NCI-H2196 treated with DMSO at 0.1 percent for 48 hours (cell line): ENCODE results near the gene OSBPL7.

ENCODE experiments used
- DNase-seq: peaks from one replicate; lab custom pipeline; 2025; ENCODE audit not compliant: unreplicated experiment; lab: John Stamatoyannopoulos, UW

The OSBPL7 gene

DNA sequence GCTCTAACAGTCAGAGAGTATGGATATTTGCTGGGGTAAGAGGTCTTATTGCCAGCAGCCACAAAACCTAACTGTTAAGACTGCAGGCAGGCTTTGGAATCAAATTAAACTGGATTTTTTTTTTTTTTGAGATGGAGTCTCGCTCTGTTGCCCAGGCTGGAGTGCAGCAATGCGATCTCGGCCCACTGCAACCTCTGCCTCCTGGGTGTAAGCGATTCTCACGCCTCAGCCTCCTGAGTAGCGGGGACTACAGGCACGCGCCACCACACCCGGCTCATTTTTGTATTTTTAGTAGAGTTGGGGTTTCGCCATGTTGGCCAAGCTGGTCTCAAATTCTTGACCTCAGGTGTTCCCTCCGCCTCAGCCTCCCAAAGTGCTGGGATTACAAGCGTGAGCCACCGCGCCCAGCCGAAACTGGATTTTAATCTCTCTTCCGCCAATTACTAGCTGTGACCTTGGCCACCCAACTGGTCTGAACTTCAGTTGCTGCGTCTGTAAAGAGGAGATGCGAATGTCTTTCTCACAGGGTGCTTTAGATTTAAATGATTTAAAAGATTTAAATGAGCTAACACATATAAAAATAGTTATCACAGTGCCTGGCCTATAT is 8.9 kb upstream of the OSBPL7 start:
- no peak for DNase-seq

DNA sequence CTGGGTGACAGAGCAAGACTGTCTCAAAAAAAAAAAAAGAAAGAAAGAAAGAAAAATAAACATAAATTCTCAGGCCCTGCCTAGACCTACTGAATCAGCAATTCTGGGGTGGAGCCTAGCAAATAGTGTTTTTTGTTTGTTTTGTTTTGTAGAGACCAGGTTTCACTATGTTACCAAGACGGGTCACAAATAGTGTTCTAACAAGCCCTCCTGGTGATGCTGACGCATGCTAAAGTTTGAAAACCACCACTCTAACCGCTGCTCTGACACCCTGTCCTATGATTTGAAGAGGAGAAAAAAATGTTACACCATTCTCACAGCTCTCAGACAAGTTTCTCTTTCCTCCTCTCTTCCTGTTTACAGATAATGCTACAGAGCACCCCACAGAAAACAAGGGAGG is 8.3 kb upstream of the OSBPL7 start:
- DNase-seq: no peak

DNA sequence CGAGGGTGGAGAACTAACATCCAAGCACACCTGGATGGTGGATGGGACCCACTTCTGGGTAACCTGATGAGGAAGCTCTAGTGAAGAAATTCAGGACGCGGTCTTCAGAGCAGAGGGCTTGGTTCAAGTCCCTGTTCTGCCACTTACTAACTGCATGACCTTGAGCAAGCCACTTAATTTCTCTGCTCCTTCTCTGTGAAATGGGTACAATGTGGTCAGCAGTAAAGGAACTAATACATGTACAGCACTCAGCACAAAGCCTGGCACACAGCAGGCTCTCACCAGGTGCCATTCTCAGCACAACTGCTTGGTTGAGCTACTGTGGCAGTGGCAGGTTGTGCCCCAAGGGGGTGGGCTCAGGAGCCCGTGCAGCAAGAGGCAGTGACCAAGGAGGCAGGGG is 1.9 kb upstream of the OSBPL7 start:
- DNase-seq: no peak

DNA sequence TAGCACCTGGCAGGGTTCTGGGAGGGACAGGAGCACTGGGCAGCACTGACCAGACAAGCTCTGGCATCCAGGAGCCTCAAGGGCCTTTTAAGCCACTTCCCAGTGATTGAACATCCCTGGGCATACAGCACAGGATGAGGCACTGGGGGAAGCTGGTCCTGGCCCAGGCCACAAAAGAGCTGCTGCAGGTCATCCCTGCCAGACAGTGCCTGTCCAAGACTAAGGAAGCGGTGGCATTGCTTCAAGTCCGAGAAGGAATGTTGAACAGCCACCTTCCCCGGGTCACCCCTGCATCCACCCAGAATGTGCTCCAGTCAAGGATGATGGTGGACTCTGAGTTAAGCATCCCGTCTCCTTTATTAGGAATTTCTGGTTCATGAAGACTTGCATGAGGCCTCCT is 1.2 kb upstream of the OSBPL7 start:
- DNase-seq: no peak

DNA sequence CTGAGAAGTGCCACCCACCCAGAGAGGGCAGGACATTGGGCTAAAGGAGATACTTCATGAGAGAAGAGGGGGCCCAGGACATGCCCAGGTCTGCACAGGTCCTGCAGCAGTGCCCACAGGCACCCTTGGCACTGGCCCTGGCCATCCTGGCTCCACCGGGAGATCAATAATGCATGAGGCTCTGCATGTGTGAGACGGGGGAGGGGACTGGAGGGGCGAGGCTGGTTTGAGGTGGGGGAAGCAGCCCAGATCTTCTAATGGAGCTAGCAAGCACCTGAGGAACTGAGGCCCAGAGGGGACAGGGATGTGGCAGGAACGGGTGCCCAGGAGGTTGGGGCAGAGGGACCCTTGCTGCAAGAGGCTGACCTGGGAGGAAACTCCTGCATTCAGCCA is 567 bp downstream of the OSBPL7 start:
- no peak for DNase-seq

DNA sequence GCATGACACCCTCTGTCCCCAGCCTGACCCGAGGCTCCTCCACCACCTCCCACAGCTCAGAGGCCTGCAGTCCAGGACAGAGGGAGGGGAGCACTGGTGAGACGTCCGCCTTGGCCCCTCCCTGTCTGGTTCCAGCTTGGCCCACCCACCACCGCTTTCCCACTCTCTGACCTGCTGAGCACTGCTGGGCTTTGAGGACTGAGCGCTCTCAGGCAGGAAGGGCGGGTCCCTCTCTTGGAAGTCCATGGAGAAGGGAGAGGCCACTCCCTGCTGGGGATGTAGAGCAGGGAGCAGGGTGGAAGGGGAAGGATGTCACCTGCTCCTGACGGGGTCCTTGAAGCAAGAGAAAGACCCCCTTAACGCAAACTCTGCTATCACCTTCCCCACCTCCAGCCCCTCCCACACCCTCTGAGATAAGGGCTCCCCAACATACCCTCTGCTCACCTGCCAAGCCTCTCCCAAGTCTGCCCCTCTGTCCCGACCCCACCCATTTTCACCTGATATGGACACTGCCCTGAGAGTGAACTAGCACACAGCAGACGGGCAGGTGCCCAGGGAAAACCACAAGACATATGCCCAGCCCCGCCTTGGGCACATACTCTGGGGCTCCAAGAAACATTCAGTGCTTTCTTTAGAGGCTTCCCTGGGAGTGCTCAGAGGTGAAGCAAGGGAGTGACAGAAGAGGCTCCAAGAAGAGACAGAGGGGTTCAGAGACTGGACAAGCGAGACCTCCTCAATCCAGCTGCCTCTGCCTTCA is 1.4 kb downstream of the OSBPL7 start:
- DNase-seq: no peak

DNA sequence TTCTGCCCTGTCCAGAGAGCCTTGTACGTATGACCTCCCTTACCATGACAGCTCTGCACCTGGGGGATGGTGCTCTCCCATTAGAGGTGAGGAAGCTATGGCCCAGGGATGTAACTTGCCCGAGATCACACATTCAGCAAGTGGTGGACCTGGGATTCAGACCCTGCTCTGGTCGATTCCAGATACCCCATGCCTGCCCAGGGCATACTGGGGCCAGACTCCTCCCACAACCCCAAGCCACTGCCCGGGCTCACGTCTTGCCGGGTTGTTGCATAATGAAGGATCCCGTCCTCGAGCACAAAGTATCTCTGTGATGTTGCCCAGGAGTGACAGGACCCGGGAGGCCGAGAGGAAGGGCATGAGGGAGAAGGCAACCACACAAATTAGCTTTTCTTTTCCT is 2.1 kb downstream of the OSBPL7 start:
- no peak for DNase-seq

DNA sequence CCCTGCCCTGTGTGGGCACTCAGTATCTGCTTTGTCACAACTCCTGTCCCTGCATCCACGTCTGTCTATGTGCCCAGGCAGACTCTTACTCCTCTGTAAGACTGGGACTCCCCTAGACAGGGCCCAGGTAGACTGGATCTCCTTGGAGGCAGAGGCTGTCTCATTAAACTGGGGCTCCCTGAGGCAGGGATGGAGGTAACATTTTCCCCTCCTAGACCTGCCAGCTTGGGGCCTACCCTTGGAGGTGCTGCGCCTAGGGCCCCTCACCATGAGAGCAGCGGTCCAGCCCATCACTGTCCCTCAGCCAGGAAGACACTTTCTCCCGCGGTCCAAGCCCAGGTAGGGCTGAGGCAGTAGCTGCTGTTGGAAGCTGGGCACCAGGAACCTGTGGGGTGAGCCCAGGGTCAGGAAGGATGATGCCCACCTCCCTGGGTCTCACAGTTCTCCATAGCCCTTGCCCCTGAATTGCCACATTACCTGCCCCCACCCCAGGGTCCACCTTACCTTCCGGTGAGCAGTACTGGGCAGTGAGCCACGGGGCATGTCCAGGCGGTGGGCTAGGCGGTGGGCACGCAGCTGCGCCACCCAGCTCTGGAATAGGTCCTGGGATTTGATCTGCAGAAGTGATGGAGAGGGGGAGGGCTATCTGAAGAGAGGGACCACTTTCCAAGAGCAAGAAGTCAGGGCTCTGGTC is 3.4 kb downstream of the OSBPL7 start:
- DNase-seq: no peak

DNA sequence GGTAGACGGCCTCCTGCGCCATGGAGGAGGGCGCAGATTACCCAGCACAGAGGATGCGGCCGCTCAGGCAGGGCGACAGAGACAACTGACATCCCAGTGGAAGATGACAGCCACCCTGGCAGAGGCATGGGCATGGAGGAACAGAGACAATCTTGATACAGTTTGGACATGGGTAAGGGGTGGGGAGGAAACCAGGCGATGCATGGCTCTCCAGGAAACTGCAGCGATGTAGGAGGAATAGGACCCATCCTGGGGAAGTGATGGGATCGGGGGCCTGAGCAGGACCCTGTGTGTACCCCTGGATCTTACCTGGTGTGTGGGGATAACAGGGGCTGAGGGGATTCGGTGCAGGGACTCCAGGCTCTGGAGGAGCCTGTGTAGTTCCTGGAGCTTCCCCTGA is 4.6 kb downstream of the OSBPL7 start:
- DNase-seq: no peak

DNA sequence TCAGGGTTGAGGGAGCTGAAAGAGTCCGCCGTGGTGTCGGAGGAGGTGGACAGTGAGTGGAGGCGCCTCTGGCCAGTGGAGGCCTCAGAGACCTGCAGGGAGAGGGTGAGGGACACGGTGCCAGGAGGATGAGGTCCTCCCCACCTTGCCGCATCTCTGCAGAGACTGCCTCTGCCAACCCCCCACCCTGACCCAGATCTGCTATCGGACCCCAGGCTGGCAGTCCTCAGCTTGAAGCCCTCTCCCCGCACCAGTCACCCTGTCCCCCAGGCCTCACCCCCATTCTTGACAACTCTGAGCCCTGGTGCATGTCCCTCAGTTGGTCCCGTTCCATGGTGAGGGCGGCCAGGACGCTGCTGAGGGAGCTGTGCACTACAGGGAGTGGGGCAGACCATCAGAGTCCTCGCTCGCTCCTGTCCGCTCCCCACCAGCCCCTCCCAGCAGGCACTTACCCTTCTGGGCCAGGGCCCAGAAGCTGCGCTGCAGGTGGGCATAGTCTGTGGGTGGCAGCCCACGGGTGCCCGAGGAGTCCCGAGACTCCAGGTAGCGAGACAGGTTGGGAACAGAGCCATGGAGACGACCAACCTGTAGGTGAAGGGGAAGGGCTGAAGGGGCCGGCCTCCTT is 5.4 kb downstream of the OSBPL7 start:
- no peak for DNase-seq

DNA sequence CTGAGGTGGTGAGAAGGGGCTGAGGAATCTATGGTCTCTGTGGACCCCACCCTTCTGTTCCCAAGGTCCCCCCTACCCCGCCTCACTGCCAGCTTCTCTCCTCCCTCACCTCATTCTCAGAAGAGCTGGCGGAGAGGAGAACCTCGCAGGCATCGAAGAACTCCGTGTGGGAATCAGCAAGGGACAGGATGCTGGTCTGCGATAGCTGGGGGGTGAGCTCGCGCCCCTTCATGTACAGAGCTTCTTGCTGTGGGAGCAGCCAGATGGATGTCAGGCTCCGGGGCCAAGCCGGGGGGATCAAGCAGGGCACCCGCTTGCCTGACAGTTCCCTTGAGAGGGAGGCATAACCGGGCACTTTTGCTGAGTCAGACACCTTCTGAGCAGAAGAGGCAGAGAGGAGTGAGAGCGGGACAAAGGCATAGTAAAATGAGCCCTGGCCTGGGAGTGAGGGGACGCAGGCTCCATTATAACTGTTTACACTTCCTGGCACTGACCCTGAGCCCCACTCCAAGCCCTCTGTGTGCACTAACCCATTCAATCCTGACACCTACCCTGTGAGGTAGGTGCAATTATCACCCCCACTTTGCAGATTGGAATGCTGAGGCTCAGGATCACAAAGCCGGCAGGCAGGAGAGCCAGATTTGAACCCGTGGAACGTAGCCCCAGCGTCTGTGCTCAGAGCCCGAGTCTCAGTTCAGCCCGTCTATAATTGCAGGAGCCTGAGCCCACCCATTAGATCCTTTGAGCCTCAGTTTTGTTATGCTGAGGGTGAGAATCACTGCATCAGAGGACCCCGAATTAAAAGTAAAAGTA is 6.3 kb downstream of the OSBPL7 start:
- DNase-seq: no peak

DNA sequence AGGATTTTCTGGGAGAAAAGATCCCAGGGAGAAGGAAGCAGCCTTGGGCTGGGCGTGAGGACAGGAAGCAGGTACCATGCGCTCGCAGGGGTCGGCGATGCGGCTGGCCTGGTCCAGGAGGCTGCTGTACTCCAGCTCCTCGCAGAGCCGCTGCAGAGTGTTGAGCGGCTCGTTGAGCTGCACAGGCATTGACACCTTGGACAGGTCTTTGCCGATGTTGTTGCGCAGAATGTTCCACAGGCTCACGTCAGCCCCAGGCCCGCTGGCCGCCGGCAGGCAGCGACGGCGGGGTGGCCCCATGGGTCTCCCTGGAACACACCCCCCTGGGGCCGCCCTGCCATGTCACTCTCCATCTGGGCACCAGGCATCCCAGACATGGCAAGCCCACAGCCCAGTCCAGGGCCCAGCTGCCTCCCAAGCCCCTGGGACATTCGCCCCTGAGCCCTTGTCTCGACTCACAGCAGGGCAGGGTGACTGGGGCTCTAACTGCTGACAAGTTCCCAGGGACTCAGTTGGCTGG is 8.0 kb downstream of the OSBPL7 start:
- no peak for DNase-seq

DNA sequence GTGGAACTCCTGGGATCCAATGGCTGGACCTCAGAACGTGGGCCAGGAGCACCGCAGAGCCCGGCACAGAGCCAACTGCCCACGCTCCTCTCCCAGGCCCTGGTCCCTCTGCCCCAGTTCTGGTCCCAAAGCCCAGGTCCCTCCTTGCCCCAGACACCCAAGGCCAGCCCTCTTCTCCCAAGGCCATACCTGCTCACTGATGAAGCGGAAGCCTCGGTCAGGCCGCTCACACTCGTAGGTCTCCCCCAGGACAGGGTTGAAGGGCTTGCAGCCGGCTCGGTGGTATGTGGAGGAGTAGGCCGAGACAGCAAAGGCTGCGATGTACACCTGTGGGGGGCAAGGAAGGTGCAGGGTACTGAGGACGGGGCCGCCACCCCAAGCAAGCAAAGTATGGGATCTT is 8.5 kb downstream of the OSBPL7 start:
- no peak for DNase-seq

DNA sequence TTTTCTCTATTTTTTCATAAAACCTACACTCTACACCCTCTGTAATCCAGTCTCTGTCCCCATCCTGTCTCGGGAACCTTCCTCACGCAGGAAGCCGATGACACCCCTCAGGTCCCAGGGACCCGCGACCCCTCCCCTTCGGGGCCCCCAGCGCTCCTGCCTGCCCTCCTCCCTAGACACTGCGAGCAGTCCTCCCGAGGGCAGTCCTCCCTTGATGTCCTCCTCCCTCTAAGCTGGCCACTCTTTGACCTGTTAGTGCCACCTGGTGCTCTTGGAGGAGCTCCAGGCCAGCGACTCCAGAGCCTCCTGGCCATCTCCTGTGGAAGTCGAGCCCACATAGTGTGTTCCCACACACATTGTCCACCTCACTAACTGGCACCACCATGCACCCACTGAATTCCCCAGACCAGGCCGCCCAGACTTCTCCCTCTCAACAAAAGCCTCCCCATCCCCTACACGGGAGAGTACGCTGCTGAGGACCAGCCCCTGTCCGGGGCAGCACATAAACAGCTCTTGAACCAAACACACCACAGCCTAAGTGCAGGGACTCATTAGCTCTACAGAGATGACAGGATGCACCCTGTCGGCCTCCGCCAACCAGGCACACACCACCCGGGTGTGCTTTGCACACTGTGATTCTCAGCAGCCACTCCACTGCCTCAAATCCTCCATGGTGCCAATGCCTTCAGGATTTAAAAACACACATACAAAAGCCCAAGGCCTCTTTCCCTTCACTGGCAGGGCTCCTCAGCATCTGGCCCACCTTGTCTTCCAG is 9.3 kb downstream of the OSBPL7 start:
- no peak for DNase-seq

DNA sequence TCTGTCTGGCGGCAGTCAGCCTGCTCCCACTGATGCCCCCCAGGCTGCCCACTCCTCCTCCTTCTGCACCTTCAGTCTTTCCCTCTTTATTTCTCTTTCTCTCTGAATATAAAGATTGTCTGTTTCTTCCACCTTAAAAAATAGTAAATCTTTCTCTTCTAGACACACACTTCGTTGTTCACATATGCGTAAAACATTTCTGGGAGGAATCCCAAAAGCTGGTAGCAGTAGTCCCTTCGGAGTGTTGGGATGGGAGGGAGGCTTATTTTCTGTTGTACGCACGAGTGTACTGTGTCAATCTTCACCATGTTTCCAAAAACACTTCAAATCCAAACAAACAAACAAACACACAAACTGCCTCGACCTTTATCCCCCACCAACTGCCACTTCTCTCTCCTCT is 9.9 kb downstream of the OSBPL7 start:
- no peak for DNase-seq

DNA sequence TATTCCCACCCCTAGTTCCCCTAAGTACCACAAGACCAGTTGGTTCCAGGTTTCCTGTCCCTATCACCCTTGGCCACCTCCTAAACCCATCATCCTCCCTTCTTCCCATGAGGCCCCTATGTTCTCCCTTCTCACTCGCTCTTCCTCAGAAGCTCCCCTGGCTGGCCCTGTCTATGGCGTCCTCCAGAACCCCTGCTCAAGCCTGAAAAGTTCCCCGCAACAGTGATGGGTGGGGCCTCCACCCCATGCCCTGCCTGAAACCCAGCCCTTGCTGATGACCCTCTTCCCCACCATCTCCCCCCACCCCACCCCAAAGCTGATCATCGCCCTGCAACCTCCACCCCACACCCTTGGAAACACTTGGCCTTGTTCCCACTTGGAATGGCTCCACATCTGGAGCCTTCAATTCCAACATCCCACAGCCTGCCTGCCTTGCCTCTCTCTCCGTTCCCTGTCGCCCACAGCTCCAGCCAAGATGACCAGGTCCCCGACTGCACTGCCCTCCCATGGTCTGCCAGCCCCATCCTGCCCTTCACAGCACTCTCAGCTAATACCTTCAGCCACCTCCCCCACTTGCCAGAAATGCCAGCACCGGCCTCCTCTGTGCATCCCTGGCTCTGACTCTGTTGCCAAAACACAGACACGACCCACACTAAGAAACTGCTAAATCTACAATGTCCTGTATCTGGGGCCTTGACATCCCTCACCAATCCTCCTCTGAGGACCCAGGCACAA is 10.5 kb downstream of the OSBPL7 start:
- DNase-seq: no peak

DNA sequence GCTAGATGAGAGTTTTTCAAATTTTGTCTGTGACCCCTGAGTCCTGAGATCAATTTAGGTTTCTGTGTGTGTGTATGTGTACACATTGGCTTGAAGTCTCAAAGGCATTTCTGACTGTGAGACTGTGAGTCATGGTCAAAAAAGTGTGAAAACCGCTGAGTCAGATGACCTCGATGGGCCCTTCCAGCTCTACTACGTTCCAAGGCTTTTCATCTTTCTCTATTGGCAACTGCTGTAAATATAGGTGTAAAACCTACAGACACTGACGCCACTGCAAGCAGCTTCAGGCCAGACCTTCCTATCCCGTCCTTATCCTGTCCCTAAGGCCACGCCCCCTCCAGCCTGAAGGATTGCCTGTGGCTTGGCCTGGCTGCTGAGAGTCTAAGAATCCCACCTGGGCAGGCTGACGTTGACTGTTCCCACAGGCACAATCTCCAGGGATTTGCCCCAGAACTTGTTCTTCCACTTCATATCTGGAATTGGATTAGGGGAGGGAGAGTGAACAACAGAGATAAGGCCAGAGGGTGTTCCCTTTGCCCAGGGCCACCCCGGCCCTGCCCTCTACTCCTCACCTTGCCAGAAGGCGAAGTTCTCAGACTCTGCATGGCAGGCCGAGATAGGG is 11.3 kb downstream of the OSBPL7 start:
- DNase-seq: no peak

DNA sequence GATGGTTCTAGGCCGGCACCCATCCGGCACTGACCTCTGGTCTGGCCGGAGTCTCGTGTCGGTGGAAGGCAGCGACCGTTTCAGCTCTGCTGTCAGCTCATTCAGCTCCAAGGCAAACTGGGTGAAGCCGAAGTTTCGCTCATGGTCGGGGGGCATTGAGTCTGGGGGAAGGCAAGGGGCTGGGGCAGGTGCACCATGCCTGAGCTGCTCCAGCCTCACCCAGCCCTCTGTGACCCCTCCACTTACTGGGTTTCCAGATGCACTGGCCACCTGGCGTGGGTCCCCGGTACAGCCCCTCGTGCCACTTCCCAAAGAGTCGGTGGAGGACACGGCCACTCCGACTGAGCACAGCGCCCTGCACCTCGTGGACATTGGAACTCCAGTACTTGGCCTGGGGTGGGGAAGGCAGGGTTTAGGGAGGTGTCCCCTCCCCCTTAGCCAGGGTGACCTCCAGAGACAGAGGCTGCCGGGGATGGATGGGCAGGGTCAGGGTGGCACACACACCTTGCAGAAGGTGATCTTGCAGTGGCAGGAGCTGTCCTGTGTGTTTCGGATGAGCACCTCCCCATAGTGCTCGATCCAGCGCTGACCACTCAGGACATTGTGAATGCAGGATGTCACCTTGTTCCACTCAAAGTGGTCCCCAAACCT is 12.6 kb downstream of the OSBPL7 start:
- DNase-seq: no peak
